GM20000 (cell line): ENCODE data around the gene ITLN2.
"Not testable (repeated sequence)": the region's sequence is repeated elsewhere in the genome, so short reads cannot be mapped to it uniquely, and the experiment has no call there.

Experiments
- DNase-seq: peaks from one replicate; pipeline ENCODE4 v3.0.0; 2012; ENCODE audit warnings: low spot score
- TF ChIP-seq, protein P1 (sequence below): IDR thresholded peaks from 2 replicates; pipeline ENCODE4 v1.5.1; 2012; ENCODE audit warnings: mild to moderate bottlenecking, control low read depth; ENCODE audit errors: extremely low read depth, missing control alignments

ITLN2 gene

DNA sequence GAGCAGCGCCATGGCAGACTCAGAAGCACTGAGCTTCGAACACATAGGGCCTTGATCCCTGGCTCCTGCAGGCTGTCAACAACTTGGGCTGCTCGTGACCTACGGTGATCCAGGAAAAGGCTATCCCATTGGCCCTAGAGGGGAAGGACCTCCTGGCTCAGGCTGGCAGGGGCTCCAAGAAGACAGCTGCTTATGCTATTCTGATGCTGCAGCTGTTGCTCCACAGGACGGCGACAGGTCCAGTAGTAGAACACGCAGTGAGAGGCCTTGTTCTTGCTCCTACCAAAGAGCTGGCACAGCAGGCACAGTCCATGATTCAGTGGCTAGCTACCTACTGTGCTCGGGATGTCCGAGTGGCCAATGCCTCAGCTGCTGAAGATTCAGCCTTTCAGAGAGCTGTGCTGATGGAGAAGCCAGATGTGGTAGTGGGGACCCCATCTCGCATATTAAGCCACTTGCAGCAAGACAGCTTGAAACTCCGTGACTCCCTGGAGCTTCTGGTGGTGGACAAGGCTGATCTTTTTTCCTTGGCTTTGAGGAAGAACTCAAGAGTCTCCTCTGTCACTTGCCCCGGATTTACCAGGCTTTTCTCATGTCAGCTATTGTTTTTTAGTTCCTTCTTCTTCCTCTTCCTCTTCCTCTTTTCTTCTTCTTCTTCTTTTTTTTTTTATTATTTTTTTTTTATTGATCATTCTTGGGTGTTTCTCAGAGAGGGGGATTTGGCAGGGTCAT is 18.9 kb downstream of the ITLN2 start:
- TF ChIP-seq, protein P1, sequence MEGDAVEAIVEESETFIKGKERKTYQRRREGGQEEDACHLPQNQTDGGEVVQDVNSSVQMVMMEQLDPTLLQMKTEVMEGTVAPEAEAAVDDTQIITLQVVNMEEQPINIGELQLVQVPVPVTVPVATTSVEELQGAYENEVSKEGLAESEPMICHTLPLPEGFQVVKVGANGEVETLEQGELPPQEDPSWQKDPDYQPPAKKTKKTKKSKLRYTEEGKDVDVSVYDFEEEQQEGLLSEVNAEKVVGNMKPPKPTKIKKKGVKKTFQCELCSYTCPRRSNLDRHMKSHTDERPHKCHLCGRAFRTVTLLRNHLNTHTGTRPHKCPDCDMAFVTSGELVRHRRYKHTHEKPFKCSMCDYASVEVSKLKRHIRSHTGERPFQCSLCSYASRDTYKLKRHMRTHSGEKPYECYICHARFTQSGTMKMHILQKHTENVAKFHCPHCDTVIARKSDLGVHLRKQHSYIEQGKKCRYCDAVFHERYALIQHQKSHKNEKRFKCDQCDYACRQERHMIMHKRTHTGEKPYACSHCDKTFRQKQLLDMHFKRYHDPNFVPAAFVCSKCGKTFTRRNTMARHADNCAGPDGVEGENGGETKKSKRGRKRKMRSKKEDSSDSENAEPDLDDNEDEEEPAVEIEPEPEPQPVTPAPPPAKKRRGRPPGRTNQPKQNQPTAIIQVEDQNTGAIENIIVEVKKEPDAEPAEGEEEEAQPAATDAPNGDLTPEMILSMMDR, result no peak

DNA sequence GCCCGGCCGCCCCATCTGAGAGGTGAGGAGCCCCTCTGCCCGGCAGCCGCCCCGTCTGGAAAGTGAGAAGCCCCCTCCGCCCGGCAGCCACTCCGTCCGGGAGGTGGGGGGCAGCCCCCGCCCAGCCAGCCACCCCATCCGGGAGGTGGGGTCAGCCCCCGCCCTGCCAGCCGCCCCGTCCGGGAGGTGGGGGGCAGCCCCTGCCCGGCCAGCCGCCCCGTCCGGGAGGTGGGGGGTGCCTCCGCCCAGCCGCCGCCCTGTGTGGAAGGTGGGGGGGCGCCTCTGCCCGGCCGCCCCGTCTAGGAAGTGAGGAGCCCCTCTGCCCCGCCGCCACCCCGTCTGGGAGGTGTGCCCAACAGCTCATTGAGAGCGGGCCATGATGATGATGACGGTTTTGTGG is 21.3 kb downstream of the ITLN2 start:
- DNase-seq, result not testable (repeated sequence)

More for the DNA sequence above, 18.9 kb downstream of the ITLN2 start:
- no peak for DNase-seq

DNA sequence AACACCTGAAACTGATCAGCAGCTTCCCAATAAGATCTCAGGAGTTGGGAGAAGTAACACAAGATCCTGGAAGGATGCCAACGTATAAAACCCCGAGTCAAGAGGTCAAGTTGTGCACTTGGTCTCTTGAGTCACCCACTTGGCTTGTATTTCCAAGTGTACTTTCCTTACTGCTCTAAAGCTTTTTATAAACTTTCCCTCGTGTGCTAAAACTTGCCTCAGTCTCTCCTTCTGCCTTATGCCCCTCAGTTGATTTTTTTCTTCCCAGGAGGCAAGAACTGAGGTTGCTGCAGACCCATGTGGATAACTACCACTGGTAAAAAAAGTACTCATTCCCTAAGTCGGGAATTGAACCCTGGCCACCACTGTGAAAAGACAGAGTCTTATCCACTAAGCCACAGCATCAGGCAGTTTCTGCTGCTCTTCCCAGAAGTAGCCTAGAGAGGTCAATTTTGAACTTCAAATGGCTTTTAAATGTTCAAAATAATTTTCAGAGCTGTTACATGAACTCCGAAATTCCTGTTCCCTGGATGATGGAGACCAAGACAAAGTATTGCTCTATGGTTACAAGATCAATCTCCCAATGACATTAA is 28.9 kb downstream of the ITLN2 start:
- no peak for DNase-seq
- TF ChIP-seq, protein P1, result no peak

DNA sequence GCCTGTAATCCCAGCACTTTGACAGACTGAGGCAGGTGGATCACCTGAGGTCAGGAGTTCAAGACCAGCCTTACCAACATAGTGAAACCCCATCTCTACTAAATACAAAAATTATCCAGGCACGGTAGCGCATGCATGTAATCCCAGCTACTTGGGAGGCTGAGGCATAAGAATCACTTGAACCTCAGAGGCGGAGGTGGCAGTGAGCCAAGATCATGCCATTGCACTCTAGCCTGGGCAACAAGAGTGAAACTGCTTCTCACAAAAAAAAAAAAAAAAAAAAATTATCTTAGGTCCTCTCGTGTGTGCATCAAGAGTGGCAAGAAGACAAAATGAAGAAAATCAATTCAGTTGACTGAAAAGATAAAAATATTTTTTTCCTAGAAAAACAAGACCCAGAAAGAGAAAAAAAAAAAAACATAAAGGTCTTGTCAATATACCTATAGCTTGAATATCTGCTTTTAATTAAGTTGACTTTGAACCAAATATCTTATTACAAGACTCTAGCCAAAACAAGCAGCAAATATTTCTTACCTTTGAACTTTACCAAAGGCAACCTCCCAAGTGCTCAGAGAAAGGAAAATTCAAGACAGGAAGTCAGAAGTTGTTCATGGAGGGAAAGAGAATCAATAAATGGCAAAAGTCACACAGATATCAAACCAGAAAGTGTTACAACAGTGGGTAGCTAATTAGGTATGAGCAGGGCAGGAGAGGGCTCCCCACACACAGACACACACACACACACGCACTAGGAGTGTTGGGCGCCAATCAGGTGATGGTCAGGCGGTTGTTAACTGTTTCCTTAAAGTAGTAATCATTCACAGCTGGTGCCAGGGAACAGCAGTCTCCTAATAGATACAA is 29.6 kb downstream of the ITLN2 start:
- TF ChIP-seq, protein P1, result no peak
- DNase-seq, result no peak

DNA sequence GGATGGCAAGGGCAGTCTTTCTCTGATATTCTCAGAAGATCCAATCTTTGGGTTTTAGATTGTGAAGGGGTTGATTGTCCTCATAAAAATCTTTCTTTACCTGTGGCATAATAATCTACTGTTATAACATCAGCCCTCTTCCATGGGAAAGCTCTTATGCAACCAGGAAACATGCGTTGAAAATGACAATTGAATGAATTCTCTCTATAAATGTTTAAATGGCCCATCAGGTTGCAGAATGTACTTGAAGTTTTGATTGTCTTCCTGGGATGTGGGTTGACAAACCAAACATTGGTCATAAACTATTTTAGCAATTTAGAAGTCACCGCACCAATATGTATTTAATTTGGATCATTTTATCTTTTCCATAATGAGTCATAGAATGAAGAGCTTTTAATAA is 37.9 kb downstream of the ITLN2 start:
- DNase-seq, result no peak
- TF ChIP-seq, protein P1, result no peak

DNA sequence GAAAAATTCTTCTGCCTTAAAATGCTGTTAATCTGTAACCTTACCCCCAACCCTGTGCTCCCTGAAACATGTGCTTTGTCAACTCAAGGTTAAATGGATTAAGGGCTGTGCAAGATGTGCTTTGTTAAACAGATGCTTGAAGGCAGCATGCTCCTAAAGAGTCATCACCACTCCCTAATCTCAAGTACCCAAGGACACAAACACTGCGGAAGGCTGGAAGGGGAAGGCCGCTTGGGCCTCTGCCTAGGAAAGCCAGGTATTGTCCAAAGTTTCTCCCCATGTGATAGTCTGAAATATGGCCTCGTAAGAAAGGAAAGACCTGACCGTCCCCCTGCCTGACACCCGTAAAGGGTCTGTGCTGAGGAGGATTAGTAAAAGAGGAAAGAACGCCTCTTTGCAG is 41.4 kb downstream of the ITLN2 start:
- DNase-seq, result not testable (repeated sequence)

DNA sequence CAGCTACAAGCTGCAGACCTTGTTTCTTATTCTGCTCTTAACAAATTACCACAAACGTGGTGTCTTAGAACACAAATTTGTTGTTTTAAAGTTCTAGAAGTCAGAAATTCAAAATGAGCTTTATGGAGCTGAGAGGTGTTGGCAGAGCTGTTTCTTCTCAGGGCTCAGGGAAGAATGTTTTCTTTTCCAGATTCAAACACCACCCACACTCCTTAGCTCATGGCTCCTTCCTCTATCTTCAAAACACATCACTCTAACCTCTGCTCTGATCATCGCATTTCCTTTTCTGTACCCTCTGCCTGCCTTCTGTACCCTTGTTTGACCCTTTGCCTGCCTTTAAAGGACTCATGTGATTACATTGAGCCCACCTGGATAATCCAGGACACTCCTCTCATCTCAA is 42.7 kb downstream of the ITLN2 start:
- DNase-seq, result no peak
- TF ChIP-seq, protein P1, result no peak

DNA sequence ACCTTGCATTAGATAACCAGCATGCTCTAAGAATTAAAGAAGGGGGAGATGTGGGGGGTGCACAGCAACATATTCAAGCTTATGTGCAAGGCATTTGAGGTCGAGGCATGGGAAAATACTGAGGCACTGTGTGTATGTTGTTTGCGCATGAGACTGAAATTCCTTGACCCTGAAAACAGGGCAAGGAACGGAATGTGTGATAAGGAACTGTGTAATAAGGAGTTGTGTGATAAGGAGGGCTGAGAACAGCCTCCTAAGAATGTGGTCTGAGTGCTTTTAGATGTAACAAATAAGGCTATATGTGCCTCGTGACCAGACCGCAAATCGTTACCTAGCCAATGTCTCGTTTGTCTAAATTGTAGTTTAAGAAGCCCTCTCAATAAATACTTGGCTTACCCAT is 43.2 kb downstream of the ITLN2 start:
- TF ChIP-seq, protein P1, result no peak
- no peak for DNase-seq
